GM23338 (cell line): Measurements from ENCODE around the gene MAGI1.

Experiments used
- CREB1 ChIP-seq: fragments of 250-450 bp; sonication (Bioruptor Pico); IDR thresholded peaks from 2 replicates; pipeline ENCODE4 v1.5.0; 2020; ENCODE audit warnings: low read depth, mild to moderate bottlenecking, moderate library complexity
- EZH2 ChIP-seq: fragments of 200-600 bp; sonication (generic); IDR thresholded peaks from one replicate; pipeline ENCODE4 v1.8.0; 2017; ENCODE audit warnings: antibody characterized with exemption, mild to moderate bottlenecking, low read depth; ENCODE audit not compliant: unreplicated experiment
- EZH2phosphoT487 ChIP-seq: fragments of 200-600 bp; sonication (generic); IDR thresholded peaks from one replicate; pipeline ENCODE4 v1.8.1; 2018; ENCODE audit warnings: antibody characterized with exemption; ENCODE audit not compliant: unreplicated experiment
- JUNB ChIP-seq: IDR thresholded peaks from one replicate; pipeline ENCODE4 v1.6.1; 2016; ENCODE audit warnings: antibody characterized with exemption; ENCODE audit not compliant: unreplicated experiment
- NANOG ChIP-seq: IDR thresholded peaks from 2 replicates; pipeline ENCODE4 v1.6.1; 2016; ENCODE audit warnings: antibody characterized with exemption, borderline replicate concordance
- POLR2AphosphoS5 ChIP-seq: IDR thresholded peaks from 2 replicates; pipeline ENCODE4 v1.6.1; 2016; ENCODE audit warnings: antibody characterized with exemption, low read depth
- ZNF114 ChIP-seq: fragments of 250-450 bp; sonication (Bioruptor Pico); IDR thresholded peaks from 2 replicates; pipeline ENCODE4 v1.5.0; 2020; ENCODE audit warnings: mild to moderate bottlenecking, moderate library complexity
- ZNF331 ChIP-seq: fragments of 250-450 bp; sonication (Bioruptor Pico); IDR thresholded peaks from 2 replicates; pipeline ENCODE4 v1.5.0; 2020; ENCODE audit warnings: low read depth, mild to moderate bottlenecking, moderate library complexity
- TF ChIP-seq, protein P1 (sequence below), 2 experiments: fragments of 200-600 bp in 1 of 2; sonication (generic) in 1 of 2; conservative IDR thresholded peaks; 2 replicates each; pipeline versions ENCODE4 v1.5.1 to v1.6.1; 2016 to 2017; ENCODE audit warnings: antibody characterized with exemption in 2 of 2, low read depth in 2 of 2, mild to moderate bottlenecking in 2 of 2, moderate library complexity in 1 of 2
- TF ChIP-seq, protein P2 (sequence below): IDR thresholded peaks from 2 replicates; pipeline ENCODE4 v1.6.1; 2016; ENCODE audit warnings: antibody characterized with exemption
- TF ChIP-seq, protein P3 (sequence below): IDR thresholded peaks from one replicate; pipeline ENCODE4 v1.6.1; 2018; ENCODE audit warnings: antibody characterized with exemption; ENCODE audit not compliant: unreplicated experiment
- TF ChIP-seq, protein P4 (sequence below): fragments of 250-450 bp; sonication (Bioruptor Pico); IDR thresholded peaks from 2 replicates; pipeline ENCODE4 v1.5.0; 2020; ENCODE audit warnings: mild to moderate bottlenecking, moderate library complexity

DNA sequence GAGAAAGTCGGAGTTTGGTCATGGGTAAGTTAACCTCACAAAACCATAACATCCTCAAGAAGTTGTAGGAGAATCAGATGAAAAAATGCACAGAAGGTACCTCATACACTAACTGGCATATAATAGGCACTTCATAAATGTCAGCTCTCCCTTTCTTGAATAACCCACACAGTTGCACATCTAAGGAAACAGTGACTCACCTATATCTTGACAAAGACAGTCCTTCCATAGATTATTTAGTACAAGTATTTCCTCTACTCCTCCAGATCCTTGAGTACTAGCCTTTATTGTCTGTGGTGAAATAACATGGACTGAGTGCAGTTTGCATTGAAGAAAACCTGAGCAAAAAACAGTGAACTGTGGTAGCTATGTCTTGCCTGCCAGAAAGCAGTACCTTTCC is 46.6 kb downstream of the MAGI1 start:
- TF ChIP-seq, protein P1, sequence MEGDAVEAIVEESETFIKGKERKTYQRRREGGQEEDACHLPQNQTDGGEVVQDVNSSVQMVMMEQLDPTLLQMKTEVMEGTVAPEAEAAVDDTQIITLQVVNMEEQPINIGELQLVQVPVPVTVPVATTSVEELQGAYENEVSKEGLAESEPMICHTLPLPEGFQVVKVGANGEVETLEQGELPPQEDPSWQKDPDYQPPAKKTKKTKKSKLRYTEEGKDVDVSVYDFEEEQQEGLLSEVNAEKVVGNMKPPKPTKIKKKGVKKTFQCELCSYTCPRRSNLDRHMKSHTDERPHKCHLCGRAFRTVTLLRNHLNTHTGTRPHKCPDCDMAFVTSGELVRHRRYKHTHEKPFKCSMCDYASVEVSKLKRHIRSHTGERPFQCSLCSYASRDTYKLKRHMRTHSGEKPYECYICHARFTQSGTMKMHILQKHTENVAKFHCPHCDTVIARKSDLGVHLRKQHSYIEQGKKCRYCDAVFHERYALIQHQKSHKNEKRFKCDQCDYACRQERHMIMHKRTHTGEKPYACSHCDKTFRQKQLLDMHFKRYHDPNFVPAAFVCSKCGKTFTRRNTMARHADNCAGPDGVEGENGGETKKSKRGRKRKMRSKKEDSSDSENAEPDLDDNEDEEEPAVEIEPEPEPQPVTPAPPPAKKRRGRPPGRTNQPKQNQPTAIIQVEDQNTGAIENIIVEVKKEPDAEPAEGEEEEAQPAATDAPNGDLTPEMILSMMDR (conservative IDR thresholded peaks at IDR 0.05; ENCODE audit: low read depth in 2 of 2): no peak
- TF ChIP-seq POLR2AphosphoS5 (no peak), JUNB (no peak), EZH2phosphoT487 (no peak), EZH2 (no peak), ZNF331 (CRISPR knock-in tag) (no peak), CREB1 (CRISPR knock-in tag) (no peak), NANOG (no peak), ZNF114 (CRISPR knock-in tag) (no peak)
- TF ChIP-seq, protein P2, sequence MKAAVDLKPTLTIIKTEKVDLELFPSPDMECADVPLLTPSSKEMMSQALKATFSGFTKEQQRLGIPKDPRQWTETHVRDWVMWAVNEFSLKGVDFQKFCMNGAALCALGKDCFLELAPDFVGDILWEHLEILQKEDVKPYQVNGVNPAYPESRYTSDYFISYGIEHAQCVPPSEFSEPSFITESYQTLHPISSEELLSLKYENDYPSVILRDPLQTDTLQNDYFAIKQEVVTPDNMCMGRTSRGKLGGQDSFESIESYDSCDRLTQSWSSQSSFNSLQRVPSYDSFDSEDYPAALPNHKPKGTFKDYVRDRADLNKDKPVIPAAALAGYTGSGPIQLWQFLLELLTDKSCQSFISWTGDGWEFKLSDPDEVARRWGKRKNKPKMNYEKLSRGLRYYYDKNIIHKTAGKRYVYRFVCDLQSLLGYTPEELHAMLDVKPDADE: no peak
- TF ChIP-seq, protein P3, sequence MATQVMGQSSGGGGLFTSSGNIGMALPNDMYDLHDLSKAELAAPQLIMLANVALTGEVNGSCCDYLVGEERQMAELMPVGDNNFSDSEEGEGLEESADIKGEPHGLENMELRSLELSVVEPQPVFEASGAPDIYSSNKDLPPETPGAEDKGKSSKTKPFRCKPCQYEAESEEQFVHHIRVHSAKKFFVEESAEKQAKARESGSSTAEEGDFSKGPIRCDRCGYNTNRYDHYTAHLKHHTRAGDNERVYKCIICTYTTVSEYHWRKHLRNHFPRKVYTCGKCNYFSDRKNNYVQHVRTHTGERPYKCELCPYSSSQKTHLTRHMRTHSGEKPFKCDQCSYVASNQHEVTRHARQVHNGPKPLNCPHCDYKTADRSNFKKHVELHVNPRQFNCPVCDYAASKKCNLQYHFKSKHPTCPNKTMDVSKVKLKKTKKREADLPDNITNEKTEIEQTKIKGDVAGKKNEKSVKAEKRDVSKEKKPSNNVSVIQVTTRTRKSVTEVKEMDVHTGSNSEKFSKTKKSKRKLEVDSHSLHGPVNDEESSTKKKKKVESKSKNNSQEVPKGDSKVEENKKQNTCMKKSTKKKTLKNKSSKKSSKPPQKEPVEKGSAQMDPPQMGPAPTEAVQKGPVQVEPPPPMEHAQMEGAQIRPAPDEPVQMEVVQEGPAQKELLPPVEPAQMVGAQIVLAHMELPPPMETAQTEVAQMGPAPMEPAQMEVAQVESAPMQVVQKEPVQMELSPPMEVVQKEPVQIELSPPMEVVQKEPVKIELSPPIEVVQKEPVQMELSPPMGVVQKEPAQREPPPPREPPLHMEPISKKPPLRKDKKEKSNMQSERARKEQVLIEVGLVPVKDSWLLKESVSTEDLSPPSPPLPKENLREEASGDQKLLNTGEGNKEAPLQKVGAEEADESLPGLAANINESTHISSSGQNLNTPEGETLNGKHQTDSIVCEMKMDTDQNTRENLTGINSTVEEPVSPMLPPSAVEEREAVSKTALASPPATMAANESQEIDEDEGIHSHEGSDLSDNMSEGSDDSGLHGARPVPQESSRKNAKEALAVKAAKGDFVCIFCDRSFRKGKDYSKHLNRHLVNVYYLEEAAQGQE: no peak
- TF ChIP-seq, protein P4, sequence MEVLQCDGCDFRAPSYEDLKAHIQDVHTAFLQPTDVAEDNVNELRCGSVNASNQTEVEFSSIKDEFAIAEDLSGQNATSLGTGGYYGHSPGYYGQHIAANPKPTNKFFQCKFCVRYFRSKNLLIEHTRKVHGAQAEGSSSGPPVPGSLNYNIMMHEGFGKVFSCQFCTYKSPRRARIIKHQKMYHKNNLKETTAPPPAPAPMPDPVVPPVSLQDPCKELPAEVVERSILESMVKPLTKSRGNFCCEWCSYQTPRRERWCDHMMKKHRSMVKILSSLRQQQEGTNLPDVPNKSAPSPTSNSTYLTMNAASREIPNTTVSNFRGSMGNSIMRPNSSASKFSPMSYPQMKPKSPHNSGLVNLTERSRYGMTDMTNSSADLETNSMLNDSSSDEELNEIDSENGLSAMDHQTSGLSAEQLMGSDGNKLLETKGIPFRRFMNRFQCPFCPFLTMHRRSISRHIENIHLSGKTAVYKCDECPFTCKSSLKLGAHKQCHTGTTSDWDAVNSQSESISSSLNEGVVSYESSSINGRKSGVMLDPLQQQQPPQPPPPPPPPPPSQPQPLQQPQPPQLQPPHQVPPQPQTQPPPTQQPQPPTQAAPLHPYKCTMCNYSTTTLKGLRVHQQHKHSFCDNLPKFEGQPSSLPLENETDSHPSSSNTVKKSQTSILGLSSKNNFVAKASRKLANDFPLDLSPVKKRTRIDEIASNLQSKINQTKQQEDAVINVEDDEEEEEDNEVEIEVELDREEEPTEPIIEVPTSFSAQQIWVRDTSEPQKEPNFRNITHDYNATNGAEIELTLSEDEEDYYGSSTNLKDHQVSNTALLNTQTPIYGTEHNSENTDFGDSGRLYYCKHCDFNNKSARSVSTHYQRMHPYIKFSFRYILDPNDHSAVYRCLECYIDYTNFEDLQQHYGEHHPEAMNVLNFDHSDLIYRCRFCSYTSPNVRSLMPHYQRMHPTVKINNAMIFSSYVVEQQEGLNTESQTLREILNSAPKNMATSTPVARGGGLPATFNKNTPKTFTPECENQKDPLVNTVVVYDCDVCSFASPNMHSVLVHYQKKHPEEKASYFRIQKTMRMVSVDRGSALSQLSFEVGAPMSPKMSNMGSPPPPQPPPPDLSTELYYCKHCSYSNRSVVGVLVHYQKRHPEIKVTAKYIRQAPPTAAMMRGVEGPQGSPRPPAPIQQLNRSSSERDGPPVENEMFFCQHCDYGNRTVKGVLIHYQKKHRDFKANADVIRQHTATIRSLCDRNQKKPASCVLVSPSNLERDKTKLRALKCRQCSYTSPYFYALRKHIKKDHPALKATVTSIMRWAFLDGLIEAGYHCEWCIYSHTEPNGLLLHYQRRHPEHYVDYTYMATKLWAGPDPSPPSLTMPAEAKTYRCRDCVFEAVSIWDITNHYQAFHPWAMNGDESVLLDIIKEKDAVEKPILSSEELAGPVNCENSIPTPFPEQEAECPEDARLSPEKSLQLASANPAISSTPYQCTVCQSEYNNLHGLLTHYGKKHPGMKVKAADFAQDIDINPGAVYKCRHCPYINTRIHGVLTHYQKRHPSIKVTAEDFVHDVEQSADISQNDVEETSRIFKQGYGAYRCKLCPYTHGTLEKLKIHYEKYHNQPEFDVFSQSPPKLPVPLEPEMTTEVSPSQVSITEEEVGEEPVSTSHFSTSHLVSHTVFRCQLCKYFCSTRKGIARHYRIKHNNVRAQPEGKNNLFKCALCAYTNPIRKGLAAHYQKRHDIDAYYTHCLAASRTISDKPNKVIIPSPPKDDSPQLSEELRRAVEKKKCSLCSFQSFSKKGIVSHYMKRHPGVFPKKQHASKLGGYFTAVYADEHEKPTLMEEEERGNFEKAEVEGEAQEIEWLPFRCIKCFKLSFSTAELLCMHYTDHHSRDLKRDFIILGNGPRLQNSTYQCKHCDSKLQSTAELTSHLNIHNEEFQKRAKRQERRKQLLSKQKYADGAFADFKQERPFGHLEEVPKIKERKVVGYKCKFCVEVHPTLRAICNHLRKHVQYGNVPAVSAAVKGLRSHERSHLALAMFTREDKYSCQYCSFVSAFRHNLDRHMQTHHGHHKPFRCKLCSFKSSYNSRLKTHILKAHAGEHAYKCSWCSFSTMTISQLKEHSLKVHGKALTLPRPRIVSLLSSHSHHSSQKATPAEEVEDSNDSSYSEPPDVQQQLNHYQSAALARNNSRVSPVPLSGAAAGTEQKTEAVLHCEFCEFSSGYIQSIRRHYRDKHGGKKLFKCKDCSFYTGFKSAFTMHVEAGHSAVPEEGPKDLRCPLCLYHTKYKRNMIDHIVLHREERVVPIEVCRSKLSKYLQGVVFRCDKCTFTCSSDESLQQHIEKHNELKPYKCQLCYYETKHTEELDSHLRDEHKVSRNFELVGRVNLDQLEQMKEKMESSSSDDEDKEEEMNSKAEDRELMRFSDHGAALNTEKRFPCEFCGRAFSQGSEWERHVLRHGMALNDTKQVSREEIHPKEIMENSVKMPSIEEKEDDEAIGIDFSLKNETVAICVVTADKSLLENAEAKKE (CRISPR knock-in tag): no peak
